Esophagus muscularis mucosa (tissue), 4 donors: ENCODE data around the gene ATP2A3. TPM values are rescaled to one million over a fixed set of nuclear protein-coding genes. Genes with fewer than 3 reads are reported as not detected.

Experiments
- DNase-seq: peaks from one replicate; pipeline ENCODE4 v3.0.0-alpha.2; 2017; ENCODE audit errors: extremely low spot score
- H3K27ac ChIP-seq, 4 donors: fragments of 200-600 bp; sonication (generic); replicated peaks in 1 of 4; 1 replicate in 3 of 4; 2 replicates in 1 of 4; pipeline ENCODE4 v1.5.1; 2016 to 2019; ENCODE audit warnings: mild to moderate bottlenecking in 1 of 4
- H3K27me3 ChIP-seq, 4 donors: fragments of 200-600 bp; sonication (generic); one replicate each; pipeline versions ENCODE4 v1.5.1 to v1.6.0; 2016 to 2019
- H3K36me3 ChIP-seq, 4 donors: fragments of 200-600 bp; sonication (generic); one replicate each; pipeline ENCODE4 v1.5.1; 2016 to 2019
- H3K4me1 ChIP-seq, 4 donors: fragments of 200-600 bp; sonication (generic); one replicate each; pipeline ENCODE4 v1.5.1; 2016 to 2019
- H3K4me3 ChIP-seq, 4 donors: fragments of 200-600 bp; sonication (generic); 1 replicate in 2 of 4; 2 replicates in 2 of 4; pipeline ENCODE4 v1.5.1; 2016 to 2019; ENCODE audit warnings: mild to moderate bottlenecking in 4 of 4, moderate library complexity in 1 of 4
- H3K9me3 ChIP-seq, 4 donors: fragments of 200-600 bp; sonication (generic); 1 replicate in 3 of 4; 2 replicates in 1 of 4; pipeline ENCODE4 v1.5.1; 2016 to 2019
- CTCF ChIP-seq, 3 experiments: fragments of 200-600 bp in 2 of 3; fragments of 450-650 bp in 1 of 3; sonication (generic) in 2 of 3; IDR thresholded peaks; one replicate each; pipeline ENCODE4 v1.5.1; 2017 to 2019; ENCODE audit warnings: antibody characterized with exemption in 3 of 3, mild to moderate bottlenecking in 2 of 3, moderate library complexity in 1 of 3
- EP300 ChIP-seq: sonication (generic); formaldehyde crosslinking; IDR thresholded peaks from one replicate; pipeline ENCODE4 v1.6.1; 2017; ENCODE audit warnings: antibody characterized with exemption
- POLR2A ChIP-seq: fragments of 450-650 bp; IDR thresholded peaks from one replicate; pipeline ENCODE4 v1.6.1; 2017; ENCODE audit warnings: antibody characterized with exemption, moderate library complexity, mild to moderate bottlenecking, low read depth
- POLR2AphosphoS5 ChIP-seq, 2 donors: sonication (generic); formaldehyde crosslinking; IDR thresholded peaks; one replicate each; pipeline ENCODE4 v1.6.1; 2017; ENCODE audit warnings: antibody characterized with exemption in 2 of 2
- WGBS: methylation state at CpG from one replicate; pipeline ENCODE4 v1.1.5; 2018; 5-methylcytosine and 5-hydroxymethylcytosine counted together
- intact Hi-C: fragments of 100-400 bp; cut with DNase I; formaldehyde crosslinking; loops from one replicate; pipeline ENCODE4 v1.15.1; 2023
- total RNA-seq, 4 donors: library from RNA; depleted of rRNA; stranded (reverse); fragments of >200 nt; gene quantifications; one replicate each; pipeline versions ENCODE4 v1.1.0 to v1.2.1, GENCODE V29; 2016

The ATP2A3 gene
- total RNA-seq, 4 donors from 2014 or later: 17.9 to 35.4 (median 24.8) TPM

GRCh38 chr17:3954086-3954485, 10.2 kb downstream of the ATP2A3 start:
- intact Hi-C loops: no loop called here
- WGBS: 94% methylated on average over 8 of the region's 10 CpGs
- Histone ChIP-seq H3K27ac (no peak overlapping the region), H3K4me3 (no peak overlapping the region), H3K27me3 (no peaks in the 10 kb centered on the region), H3K9me3 (no peaks in the 10 kb centered on the region), H3K4me1 (peaks cover 3 to 15% (median 12%) of the 10 kb centered on the region in 4 donors), H3K36me3 (peaks cover 0 to 9% (median 0%) of the 10 kb centered on the region in 4 donors)
- no peak for DNase-seq
- TF ChIP-seq POLR2AphosphoS5 (IDR thresholded peaks at IDR 0.05) (no peak), CTCF (IDR thresholded peaks at IDR 0.05) (no peak), EP300 (no peak), POLR2A (no peak)

DNA sequence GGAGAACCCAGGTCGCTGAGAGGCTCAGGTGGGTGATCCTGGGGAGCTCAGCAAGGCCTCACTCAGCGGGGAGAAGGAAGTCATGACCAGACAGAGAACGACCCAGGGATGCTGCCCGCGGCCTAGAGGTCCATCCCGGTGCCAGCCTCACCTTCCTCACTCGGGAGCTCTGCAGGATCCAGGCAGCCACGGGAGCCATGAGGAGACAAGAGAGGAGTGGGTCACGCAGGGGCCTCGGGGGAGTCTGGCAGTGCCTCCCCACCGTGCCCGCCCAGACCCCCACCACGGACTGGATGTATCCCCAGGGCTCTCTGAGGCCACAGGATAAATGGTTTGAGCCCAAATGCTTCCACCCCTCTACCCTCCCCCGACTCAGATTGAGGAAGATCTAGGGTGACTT, 10.7 kb downstream of the ATP2A3 start:
- Histone ChIP-seq H3K4me3 (no peak overlapping the region), H3K27me3 (no peaks in the 10 kb centered on the region), H3K36me3 (peaks cover 0 to 9% (median 0%) of the 10 kb centered on the region in 4 donors), H3K9me3 (no peaks in the 10 kb centered on the region), H3K27ac (no peak overlapping the region), H3K4me1 (peaks cover 0 to 13% (median 10%) of the 10 kb centered on the region in 4 donors)
- no peak for TF ChIP-seq EP300
- no peak for TF ChIP-seq POLR2AphosphoS5 (IDR thresholded peaks at IDR 0.05)
- TF ChIP-seq POLR2A: no peak
- no peak for TF ChIP-seq CTCF (IDR thresholded peaks at IDR 0.05)
- intact Hi-C loops: no loop called here
- no peak for DNase-seq
- WGBS: 95% methylated on average over 13 of the region's 14 CpGs

DNA sequence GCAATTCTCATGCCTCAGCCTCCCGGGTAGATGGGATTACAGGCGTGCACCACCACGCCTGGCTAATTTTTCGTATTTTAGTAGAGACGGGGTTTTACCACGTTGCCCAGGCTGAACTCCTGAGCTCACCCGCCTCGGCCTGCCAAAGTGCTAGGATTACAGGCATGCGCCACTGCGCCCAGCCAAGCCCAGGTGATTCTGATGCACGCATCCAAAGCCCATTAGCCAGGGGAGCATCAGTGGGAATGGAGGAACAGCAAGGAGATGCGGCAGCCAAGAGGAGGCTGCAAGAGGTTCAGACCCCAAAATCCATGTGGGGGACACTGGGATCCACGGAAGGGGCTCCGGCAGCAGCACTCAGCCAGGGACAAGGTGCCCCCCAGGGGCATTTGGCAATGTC, 12.1 kb downstream of the ATP2A3 start:
- H3K4me3 ChIP-seq: no peak overlapping the region
- DNase-seq: no peak
- intact Hi-C loops: no loop called here
- no peaks in the 10 kb centered on the region for H3K27me3 ChIP-seq
- WGBS: 99% methylated on average over 12 of the region's 14 CpGs
- H3K36me3 ChIP-seq: peaks cover 0 to 17% (median 2%) of the 10 kb centered on the region in 4 donors
- no peak overlapping the region for H3K27ac ChIP-seq
- no peaks in the 10 kb centered on the region for H3K9me3 ChIP-seq
- H3K4me1 ChIP-seq: peaks cover 0 to 11% (median 10%) of the 10 kb centered on the region in 4 donors
- TF ChIP-seq POLR2AphosphoS5 (IDR thresholded peaks at IDR 0.05) (no peak), EP300 (no peak), CTCF (IDR thresholded peaks at IDR 0.05) (no peak), POLR2A (no peak)

- no peak for DNase-seq
Observed at GRCh38 chr17:3951420-3951819, 12.8 kb downstream of the ATP2A3 start.

GRCh38 chr17:3951003-3951402, 13.2 kb downstream of the ATP2A3 start:
- peaks cover 0 to 25% (median 4%) of the 10 kb centered on the region in 4 donors for H3K36me3 ChIP-seq
- peaks cover 0 to 11% (median 10%) of the 10 kb centered on the region in 4 donors for H3K4me1 ChIP-seq
- H3K9me3 ChIP-seq: no peaks in the 10 kb centered on the region
- no peak overlapping the region for H3K4me3 ChIP-seq
- intact Hi-C loops: no loop called here
- TF ChIP-seq CTCF (IDR thresholded peaks at IDR 0.05) (no peak), POLR2A (no peak), EP300 (no peak), POLR2AphosphoS5 (IDR thresholded peaks at IDR 0.05) (no peak)
- H3K27ac ChIP-seq: no peak overlapping the region
- DNase-seq: no peak
- WGBS: 92% methylated on average over 17 of the region's 17 CpGs
- H3K27me3 ChIP-seq: no peaks in the 10 kb centered on the region

More at GRCh38 chr17:3951420-3951819, 12.8 kb downstream of the ATP2A3 start:
- peaks cover 0 to 25% (median 4%) of the 10 kb centered on the region in 4 donors for H3K36me3 ChIP-seq
- H3K4me3 ChIP-seq: no peak overlapping the region
- intact Hi-C loops: no loop called here
- no peaks in the 10 kb centered on the region for H3K27me3 ChIP-seq
- 80% methylated on average over 1 of the region's 16 CpGs for WGBS
- H3K4me1 ChIP-seq: peaks cover 0 to 11% (median 10%) of the 10 kb centered on the region in 4 donors
- H3K9me3 ChIP-seq: no peaks in the 10 kb centered on the region
- H3K27ac ChIP-seq: no peak overlapping the region
- TF ChIP-seq POLR2A (no peak), POLR2AphosphoS5 (IDR thresholded peaks at IDR 0.05) (no peak)
